ENCODE data around the gene BDNF.

DNA sequence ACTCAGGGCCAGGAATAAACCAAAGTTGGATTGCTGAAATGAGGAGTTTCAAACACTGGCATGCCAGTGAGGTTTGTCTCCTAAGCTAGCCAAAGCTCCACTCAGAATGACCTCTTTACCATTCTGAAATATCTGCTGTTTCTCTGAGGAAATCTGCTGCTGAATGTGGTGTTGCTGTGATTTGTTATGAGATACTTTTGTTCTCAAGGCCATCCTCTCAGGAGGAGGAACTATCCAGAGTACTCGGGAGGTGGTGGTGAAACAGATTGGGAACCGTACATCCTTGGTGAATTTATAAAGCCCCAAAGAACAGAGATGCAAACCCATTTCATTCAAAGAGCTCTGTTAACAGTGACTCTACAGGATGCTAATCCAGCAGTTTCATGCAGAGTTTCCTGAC is 50.5 kb downstream of the BDNF start:
- TF ChIP-seq CTCF (IDR thresholded peaks at IDR 0.05): no peak
- no peak for TF ChIP-seq POLR2A (IDR thresholded peaks at IDR 0.05)

All from lower leg skin (tissue), 3 donors.